ENCODE measurements around the gene NOS1. TPM values are rescaled to one million over a fixed set of nuclear protein-coding genes. Genes with fewer than 3 reads are reported as not detected.

NOS1 gene
- total RNA-seq, 1 donor from 2014 or later, result 1.9 TPM

GRCh38 chr12:117363953-117364486 is 2.6 kb upstream of the NOS1 start:
- no peak for DNase-seq (ENCODE audit: low spot score)

- DNase-seq (ENCODE audit: low spot score), result no peak
These were observed 1.7 kb upstream of the NOS1 start for GRCh38 chr12:117363056-117363662.

GRCh38 chr12:117362391-117362790 is 965 bp upstream of the NOS1 start:
- no peak for DNase-seq (ENCODE audit: low spot score)

GRCh38 chr12:117361905-117362304 is 479 bp upstream of the NOS1 start:
- no peak for DNase-seq (ENCODE audit: low spot score)

- DNase-seq (ENCODE audit: low spot score), result no peak
These were observed 677 bp downstream of the NOS1 start for GRCh38 chr12:117360551-117361346.

GRCh38 chr12:117360222-117360550 is 1.2 kb downstream of the NOS1 start:
- DNase-seq (ENCODE audit: low spot score), result no peak

- no peak for DNase-seq (ENCODE audit: low spot score)
These were observed 2.2 kb downstream of the NOS1 start for GRCh38 chr12:117359029-117359845.

- no peak for DNase-seq (ENCODE audit: low spot score)
These were observed 5.4 kb downstream of the NOS1 start for GRCh38 chr12:117356048-117356447.

- DNase-seq (ENCODE audit: low spot score), result no peak
These were observed 8.5 kb downstream of the NOS1 start for GRCh38 chr12:117352883-117353282.

- no peak for DNase-seq (ENCODE audit: low spot score)
These were observed 9.2 kb downstream of the NOS1 start for GRCh38 chr12:117352206-117352605.

- no peak for DNase-seq (ENCODE audit: low spot score)
These were observed 11.3 kb downstream of the NOS1 start for GRCh38 chr12:117350140-117350539.

- no peak for DNase-seq (ENCODE audit: low spot score)
These were observed 13.8 kb downstream of the NOS1 start for GRCh38 chr12:117347588-117347987.

- DNase-seq (ENCODE audit: low spot score), result no peak
These were observed 16.7 kb downstream of the NOS1 start for GRCh38 chr12:117344716-117345115.

GRCh38 chr12:117343849-117344248 is 17.6 kb downstream of the NOS1 start:
- DNase-seq (ENCODE audit: low spot score), result no peak

GRCh38 chr12:117343296-117343695 is 18.1 kb downstream of the NOS1 start:
- DNase-seq (ENCODE audit: low spot score), result no peak

- DNase-seq (ENCODE audit: low spot score), result no peak
These were observed 18.7 kb downstream of the NOS1 start for GRCh38 chr12:117342682-117343081.

GRCh38 chr12:117342247-117342646 is 19.2 kb downstream of the NOS1 start:
- DNase-seq (ENCODE audit: low spot score), result no peak

- DNase-seq (ENCODE audit: low spot score), result no peak
These were observed 22.3 kb downstream of the NOS1 start for GRCh38 chr12:117339104-117339503.

- no peak for DNase-seq (ENCODE audit: low spot score)
These were observed 26.4 kb downstream of the NOS1 start for GRCh38 chr12:117334855-117335587.

- no peak for DNase-seq (ENCODE audit: low spot score)
These were observed 27.4 kb downstream of the NOS1 start for GRCh38 chr12:117334051-117334450.

- DNase-seq (ENCODE audit: low spot score), result no peak
These were observed 28.0 kb downstream of the NOS1 start for GRCh38 chr12:117333331-117333881.

Data from umbilical cord (tissue), 2 donors.